Measurements from ENCODE around the gene AZU1. TPM values are rescaled to one million over a fixed set of nuclear protein-coding genes. Genes with fewer than 3 reads are reported as not detected.
"Not testable (repeated sequence)": the region's sequence is repeated elsewhere in the genome, so short reads cannot be mapped to it uniquely, and the experiment has no call there.

The AZU1 gene
- total RNA-seq, 1 experiment from 2014 or later, result not detected

- no peak for DNase-seq (ENCODE audit: low spot score)
Measured at GRCh38 chr19:808423-808775, 19.2 kb upstream of the AZU1 start.

- no peak for DNase-seq (ENCODE audit: low spot score)
Measured at GRCh38 chr19:810077-810855, 17.4 kb upstream of the AZU1 start.

DNA sequence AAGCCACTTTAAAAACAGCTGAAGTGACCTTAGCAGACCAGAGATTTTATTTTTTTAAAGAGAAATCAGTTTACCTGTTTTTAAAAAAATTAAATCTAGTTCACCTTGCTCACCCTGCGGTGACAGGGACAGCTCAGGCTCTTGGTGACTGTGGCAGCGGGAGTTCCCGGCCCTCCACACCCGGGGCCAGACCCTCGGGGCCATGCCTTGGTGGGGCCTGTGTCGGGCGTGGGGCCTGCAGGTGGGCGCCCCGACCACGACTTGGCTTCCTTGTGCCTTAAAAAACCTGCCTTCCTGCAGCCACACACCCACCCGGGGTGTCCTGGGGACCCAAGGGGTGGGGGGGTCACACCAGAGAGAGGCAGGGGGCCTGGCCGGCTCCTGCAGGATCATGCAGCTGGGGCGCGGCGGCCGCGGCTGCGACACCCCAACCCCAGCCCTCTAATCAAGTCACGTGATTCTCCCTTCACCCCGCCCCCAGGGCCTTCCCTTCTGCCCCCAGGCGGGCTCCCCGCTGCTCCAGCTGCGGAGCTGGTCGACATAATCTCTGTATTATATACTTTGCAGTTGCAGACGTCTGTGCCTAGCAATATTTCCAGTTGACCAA is 16.7 kb upstream of the AZU1 start:
- no peak for DNase-seq (ENCODE audit: low spot score)

- no peak for DNase-seq (ENCODE audit: low spot score)
Measured at GRCh38 chr19:811506-812048, 16.1 kb upstream of the AZU1 start.

GRCh38 chr19:812049-812746 is 15.4 kb upstream of the AZU1 start:
- no peak for DNase-seq (ENCODE audit: low spot score)

- DNase-seq (ENCODE audit: low spot score), result no peak
Measured at GRCh38 chr19:812747-813218, 14.9 kb upstream of the AZU1 start.

- DNase-seq (ENCODE audit: low spot score), result no peak
Measured at GRCh38 chr19:813219-814151, 14.2 kb upstream of the AZU1 start.

DNA sequence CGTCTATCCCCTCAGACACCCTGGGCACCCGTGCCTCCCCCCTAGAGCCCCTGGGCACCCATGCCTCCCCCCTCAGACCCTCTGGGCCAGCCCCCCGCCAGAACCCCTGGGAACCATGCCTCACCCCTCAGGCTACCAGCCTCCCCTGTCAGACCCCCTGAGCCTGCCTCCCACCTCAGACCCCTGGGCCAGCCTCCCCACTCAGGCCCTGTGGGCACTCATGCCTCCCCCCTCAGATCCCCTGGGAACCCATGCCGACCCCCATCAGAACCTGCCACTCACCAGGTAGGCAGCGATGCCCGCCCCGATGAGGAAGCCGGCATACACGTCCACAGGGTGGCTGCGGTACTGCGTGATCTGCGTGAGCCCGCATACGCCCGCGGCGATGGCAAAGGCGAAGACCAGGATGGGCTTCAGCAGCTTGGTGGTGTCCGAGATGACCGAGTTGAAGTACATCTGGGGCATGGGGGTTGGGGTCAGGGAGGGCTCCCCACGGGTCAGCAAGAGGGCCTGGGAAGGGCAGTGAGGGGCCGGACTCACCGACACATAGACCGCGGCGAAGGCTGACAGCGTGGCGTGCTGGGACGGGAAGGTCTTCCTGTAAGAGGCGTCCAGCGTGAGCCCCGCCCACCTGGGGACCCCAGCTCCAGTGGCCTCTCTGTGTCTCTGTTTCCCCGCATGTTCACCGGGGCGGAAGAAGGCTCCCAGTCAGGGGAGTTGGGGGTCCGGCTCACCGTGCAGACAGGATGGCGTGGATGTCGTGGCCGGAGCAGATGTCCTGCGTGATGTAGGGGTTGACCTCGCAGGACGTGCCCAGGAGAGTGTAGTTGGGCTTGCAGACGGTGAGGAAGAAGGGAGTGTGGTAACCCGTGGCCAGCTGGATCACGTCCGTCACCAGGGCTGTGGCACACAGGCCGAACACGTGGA is 13.2 kb upstream of the AZU1 start:
- DNase-seq (ENCODE audit: low spot score), result no peak

GRCh38 chr19:815079-815774 is 12.4 kb upstream of the AZU1 start:
- DNase-seq (ENCODE audit: low spot score), result no peak

DNA sequence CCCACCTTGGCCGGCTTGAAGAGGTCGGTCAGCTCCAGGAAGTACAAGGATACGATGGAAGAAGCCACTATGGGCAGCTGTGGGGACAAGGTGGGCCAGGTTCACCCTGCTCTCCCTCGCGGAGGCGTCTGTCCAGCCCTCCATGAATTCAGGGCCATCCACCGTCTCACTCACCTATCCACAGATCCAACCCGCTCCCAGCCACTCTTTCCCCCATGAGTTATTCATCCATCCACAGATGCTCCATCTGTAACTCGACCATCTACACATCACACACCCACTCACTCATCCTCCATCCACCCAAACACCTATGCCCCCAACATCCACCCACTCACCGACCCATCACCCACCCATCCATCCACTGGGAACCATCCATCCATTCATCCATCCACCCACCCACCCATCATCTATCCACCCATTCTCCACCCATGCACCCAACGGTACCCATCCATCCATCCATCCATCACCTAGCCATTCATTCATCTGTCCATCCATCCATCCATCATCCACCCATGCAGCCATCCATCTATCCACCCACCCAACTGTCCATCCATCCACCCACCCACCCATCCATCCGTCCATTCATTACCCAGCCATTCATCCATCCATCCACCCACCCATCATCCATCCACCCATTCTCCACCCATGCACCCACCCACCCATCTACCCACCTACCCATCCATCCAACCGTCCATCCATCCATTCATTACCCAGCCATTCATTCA is 11.7 kb upstream of the AZU1 start:
- DNase-seq (ENCODE audit: low spot score), result no peak

- DNase-seq (ENCODE audit: low spot score), result no peak
Measured at GRCh38 chr19:816500-816857, 11.2 kb upstream of the AZU1 start.

DNA sequence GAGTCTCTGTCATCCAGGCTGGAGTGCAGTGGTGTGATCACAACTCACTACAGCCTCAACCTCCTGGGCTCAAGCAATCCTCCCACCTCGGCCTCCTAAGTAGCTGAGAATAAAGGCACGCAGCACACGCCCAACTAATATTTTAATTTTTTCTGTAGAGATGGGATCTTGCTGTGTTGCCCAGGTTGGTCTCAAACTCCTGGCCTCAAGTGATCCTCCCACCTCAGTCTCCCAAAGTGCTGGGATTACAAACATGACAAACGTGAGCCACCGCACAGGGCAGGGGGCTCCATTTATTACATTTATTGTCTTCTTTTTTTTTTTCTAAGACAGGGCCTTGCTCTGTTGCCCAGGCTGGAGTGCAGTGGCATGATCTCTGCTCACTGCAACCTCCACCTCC is 7.4 kb upstream of the AZU1 start:
- not testable (repeated sequence) for DNase-seq (ENCODE audit: low spot score)

- no peak for DNase-seq (ENCODE audit: low spot score)
Measured at GRCh38 chr19:821231-821824, 6.3 kb upstream of the AZU1 start.

DNA sequence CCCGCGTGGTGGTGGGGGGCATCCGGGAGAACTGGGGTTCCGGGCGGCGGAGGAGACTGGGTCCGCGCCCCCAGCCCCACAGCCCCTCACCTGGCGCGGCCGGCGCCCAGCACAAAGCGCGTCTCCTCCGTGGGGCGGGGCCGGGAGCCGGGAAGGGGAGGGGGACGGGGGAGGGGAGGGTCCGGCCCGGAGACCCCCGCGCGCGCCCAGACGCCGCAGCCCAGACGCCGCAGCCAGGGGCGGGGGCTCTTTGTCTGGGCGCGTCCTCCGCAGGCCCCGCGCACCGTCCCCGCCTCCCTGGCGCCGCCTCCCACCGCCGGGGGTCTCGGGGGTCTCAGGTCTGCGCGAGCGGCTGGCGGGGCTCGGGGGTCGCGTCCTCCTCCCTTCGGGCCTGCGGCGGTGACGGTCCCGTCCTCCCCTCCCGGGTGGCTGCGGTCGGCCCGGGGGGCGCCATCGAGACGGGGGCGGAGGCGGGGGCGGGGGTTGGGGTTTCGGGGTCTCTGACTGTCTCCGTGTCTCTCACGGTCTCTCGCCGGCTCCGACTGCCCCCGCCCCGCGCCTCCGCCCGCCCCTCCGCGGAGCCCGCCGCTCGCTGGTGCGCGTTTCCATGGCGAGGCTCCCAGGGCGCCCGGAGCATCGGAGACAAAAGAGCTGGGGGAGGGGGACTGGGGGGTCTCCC is 5.7 kb upstream of the AZU1 start, which contains the start of gene PLPPR3:
TSS of gene PLPPR3 (minus strand) at position 131 of the 679 bp plus-strand sequence. CDS start 396 bp downstream, outside the sequence.
- DNase-seq (ENCODE audit: low spot score), result no peak

GRCh38 chr19:823565-824121 is 4.0 kb upstream of the AZU1 start:
- DNase-seq (ENCODE audit: low spot score), result no peak

- no peak for DNase-seq (ENCODE audit: low spot score)
Measured at GRCh38 chr19:824885-825284, 2.8 kb upstream of the AZU1 start.

- DNase-seq (ENCODE audit: low spot score), result no peak
Measured at GRCh38 chr19:825897-826644, 1.6 kb upstream of the AZU1 start.
